Measurements from ENCODE around the gene RHOB.
"Not testable (repeated sequence)": the region's sequence is repeated elsewhere in the genome, so short reads cannot be mapped to it uniquely, and the experiment has no call there.

The RHOB gene

DNA sequence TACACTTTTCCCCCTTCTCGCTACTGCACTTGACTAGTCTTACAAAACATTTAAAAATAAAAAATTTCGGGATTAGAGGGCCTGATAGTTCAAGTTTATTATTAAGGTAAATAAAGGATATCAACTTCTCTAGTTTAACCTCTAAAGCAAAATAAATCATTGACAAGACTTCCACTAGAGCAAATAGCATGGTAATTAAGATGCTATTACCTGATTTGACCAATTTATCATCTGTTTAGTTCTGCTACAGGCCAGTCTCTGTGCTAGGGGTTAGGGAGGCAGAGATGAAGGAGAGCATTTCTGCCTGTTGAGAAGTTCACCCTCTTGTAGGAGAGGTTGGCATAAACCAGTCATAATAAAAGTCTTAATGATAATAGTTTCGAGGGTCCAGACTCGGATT lies 34.0 kb downstream of the RHOB start:
- no peak for DNase-seq

DNA sequence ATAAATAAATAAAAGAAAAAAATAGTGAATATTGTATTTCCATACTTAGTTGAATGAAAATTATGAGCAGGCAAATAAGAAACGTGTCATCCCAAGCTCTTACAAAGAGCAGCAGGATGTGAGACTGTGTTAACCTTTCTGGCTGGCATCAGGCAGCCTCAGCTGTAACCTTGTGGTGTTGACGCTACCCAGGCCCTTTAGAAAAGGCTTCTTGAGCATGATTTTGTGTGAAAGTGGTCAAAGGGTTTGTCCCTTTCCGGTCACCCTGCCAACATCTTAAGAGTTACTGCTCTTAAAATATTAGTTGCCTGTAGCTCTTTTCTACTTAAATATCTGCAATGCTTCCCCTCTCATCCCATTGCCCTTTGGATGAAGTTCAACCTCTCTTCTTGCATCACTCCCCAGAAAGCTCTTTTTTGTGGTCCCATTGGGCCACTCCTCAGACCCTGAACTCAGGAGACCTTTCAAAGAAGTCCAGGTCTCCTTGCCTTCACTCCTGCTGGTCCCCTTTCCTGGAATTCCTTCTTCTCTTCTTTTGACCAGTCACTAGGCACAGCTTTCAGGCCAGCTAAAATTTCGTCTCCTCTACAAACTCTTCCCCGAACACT lies 35.0 kb downstream of the RHOB start:
- no peak for DNase-seq

DNA sequence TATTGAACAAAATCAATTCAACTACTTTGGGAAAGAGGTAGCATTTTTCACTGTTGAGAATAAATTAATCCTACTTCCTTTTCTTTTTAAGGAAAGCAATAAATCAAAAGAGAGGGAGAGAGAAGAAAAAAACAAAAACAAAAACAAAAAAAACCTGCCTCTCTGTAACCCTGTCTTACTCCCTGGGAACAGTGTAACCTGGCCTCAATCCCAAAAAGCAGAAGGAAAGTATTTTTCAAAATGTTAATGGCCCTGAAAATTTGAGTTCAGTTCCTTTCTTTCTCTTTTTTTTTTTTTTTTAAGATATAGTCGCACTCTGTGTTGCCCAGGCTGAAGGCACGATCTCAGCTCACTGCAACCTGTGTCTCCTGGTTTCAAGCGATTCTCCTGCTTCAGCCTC lies 35.9 kb downstream of the RHOB start:
- DNase-seq, result no peak

DNA sequence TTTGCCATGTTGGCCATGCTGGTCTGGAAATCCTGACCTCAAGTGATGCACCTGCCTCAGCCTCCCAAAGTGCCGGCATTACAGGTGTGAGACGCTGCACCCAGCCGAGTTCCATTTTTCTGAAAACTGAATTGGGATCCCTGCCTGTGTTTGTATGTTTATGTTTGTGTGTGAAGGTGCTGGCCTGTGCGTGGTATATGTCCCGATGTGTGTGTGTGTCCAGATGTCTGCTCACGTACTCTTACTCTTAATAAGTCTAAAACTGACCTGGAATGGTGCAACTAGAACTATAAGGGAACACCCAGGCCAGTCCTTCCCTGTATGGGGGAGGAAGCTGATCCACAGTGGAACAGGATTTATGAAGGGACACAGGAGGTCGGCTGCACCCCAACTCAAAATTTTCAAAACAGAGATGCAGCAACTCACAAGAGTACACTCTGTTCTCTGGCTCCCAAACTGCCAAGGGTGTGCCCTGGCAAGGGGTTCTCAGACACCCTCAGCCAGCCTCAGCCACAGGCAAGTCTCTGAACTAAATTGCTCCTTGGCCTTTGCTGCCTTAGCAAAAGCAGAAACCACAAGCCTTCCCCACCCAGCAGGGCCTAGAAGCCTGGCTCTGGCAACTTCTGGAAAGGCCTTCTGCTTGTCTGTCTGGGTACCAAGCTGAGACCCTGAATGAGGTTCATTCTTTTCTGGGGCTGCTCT lies 36.5 kb downstream of the RHOB start:
- DNase-seq, result no peak

DNA sequence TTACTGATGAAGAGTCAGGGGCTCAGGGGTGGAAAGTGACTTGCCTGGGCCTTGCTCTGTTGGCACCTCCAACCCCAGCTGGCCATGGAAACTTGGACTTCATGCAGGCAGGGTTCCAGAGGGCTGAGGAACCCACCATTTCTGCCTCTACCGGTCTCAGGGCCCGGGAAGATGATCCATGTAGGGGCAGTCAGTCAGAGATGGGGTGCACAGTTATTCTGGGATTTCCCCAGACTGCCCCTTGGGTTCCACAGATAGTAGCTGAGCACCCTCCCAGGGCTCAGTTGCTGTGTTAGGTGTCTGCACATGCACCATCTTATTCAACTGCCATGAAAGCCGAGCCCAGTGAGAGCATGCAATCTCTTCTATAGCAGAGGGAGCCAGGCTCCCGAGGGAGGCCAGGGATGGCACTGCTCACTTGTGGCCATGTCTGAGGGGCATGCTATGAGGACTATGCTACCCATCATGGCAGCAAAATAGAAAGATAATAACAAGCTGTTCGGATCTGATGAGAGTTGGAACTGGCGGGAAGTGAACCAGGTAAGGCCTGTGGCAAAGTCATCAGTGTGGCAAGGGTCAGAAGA lies 37.3 kb downstream of the RHOB start:
- no peak for DNase-seq

DNA sequence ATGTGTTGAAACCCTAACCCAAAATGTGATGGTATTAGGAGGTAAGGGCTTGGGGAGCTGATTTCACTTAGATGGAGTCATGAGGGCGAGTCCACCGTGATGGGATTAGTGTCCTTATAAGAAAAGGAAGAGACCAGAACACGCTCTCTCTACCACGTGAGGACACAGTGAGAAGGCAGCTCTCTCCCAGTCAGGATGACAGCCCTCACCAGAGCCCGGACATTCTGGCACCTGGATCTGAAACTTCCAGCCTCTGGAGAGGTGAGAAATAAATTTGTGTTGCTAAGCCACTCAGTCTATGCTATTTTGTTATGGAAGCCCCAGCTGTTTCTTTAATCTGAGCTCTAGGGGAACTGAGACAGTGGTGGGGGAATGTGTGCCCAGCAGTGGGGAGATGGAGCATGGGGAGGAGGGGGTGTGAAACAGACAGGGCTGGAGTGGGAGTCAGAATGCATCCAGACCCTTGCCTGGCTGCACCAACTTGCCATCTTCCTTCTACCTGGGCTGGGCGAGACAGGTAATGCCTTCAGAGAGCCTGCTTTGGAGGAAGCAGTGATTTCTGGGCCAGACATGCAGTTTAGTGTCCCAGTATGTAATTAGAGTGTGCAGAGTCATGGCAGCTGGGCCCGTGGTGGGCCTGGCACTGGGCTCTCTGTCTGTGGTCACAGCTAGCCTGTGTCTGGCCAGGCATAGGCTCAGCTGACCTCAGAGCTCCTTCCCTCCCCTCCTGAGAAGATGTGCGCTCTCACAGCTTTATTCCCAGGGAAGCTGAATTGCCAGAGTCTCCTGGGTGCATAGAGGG lies 38.1 kb downstream of the RHOB start:
- no peak for DNase-seq

DNA sequence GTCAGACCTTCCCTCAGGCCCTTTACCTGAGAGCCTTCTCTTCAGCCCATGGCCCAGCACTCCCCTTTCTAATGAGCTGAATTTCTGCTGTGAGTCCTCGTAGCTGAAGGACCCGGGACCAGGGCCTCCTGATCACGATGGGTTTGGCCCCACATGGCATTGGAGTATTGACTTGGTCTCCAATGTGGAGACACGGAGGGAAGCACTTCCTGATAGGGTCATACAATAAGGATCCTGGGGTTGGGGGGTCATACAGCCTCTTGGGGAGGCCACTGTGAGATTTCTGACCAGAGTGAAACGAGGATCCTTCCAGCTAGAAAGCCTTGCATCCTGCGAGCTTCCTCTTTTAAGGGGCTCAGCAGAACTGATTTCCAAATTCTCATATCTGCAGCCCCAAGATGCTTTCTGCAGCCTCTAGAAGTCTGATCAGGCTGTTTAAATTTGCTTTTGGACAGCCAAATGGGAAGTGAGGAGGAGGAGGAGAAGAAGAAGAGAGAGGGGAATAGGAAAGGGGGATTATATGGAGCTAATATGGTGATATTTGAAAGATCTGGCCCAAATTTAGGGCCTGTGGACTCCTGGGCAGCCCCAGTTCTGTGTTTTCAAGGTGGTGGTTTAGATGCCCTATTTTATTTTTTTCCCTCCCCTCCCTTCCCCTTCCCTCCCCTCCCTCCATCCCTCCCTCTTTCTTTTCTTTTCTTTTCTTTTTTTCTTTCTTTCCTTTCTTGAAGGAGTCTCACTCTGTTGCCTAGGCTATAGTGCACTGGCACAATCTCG lies 38.9 kb downstream of the RHOB start:
- no peak for DNase-seq

DNA sequence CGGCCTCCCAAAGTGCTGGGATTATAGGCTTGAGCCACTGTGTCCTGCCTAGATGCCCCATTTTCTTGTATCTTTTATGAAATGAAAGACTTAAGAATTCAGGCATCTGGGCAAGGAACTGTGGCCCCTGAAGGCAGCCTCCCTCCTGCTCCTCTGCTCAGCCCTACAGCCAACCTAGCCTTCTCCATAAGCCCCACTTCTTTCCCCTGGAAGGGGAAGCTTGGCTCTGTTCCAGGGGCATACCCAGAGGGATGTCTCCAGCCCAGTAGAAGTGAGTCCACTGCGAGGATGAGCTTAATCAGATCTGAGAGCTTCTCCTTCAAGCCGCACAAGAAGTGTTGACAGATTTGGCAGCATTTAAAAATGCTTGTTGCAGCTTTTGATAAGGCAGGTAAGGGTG lies 39.7 kb downstream of the RHOB start:
- DNase-seq, result no peak

DNA sequence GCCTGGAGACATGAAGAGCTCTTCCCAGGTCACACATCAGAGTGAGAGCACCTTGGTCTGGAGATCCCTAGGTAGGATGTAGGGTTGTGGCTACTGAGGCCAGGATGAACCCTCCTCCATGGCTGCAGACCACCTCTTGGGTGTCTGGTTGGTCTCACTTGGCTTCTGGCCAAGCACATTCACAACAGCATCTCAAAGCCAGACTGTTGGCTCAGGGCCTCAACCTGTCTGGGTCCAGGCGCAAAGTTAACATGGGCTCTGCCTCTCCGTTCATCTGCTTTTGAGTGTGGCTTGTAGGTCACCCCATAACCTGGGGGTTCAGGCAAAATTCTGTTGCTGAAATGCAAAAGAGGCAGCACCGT lies 40.1 kb downstream of the RHOB start:
- DNase-seq, result no peak

DNA sequence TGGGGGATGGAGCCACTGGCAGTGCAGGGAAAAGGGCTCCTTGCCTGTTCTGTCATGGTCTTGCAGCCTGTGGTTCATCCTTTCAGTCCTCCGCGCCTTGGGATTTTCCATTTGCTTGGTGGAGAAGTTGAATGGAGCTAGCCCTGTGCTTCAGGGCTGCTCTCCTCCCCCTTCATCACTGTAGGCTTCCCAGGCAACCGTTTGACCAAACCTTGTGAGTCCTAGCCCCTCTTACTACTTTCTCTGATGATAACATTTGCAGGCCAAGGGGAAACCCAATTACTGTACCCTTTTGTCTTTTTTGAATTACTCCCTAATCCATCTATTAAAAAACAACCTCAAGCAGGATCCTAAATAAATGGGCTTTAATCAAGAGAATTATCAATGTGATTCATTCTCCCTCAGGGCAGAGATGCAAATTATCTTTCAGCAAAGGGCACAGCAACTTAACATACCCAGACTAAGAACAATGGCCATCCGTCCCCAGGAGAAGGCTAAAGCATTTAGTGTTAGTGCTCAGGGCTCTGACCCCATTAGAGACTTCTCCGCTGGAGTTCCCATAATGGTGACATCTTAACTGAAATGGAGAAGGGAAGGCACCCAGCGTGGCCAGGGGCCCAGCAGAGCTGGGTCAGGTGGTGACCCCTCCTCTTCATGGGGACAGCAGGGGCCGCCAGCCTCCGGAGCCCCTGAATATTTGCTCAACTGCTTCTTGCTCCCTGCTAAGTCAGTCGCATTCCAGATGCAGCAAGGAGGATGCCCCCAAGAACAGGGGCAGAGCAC lies 40.7 kb downstream of the RHOB start:
- DNase-seq, result no peak

DNA sequence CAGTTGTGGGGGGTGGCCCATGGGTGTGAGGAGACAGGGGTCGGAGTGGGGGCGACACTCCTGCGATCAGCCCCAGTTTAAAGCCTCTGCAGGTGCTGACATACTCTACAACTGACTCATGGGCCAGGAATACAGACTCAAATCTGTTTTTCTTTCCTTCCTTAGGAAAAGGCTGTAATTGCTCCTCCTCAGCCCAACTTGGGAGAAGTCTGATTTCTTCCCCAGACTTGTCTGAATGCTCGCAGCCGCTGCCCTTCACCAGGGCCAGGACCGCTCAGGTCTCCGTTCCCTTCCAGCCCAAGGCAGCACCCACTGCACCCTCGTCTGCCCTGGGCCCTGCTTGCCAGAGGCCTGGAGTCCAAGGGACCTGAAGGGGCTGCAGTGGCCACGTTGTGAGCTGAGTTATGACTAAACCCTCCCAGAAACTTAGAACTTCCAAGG lies 41.3 kb downstream of the RHOB start:
- DNase-seq, result no peak

DNA sequence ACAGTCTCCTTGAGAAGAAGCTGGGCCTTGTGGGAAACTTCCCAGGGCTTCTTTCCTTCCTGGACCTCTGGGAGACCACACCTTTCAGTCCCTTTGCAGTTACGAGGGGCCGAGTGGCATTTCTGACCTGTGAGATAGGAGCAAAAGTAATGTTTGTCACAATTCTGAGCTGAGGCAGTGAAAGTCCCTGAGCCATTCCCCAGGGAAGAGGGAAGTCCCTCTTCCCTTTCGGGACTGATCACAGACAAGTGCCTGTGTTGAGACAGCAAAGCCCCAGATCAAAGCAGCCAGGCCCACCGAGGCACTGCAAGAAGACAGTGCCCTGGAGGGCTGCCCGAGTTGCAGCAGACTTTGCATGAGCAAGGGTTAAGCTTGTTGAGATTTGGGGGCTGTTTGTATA lies 41.9 kb downstream of the RHOB start:
- DNase-seq, result no peak

DNA sequence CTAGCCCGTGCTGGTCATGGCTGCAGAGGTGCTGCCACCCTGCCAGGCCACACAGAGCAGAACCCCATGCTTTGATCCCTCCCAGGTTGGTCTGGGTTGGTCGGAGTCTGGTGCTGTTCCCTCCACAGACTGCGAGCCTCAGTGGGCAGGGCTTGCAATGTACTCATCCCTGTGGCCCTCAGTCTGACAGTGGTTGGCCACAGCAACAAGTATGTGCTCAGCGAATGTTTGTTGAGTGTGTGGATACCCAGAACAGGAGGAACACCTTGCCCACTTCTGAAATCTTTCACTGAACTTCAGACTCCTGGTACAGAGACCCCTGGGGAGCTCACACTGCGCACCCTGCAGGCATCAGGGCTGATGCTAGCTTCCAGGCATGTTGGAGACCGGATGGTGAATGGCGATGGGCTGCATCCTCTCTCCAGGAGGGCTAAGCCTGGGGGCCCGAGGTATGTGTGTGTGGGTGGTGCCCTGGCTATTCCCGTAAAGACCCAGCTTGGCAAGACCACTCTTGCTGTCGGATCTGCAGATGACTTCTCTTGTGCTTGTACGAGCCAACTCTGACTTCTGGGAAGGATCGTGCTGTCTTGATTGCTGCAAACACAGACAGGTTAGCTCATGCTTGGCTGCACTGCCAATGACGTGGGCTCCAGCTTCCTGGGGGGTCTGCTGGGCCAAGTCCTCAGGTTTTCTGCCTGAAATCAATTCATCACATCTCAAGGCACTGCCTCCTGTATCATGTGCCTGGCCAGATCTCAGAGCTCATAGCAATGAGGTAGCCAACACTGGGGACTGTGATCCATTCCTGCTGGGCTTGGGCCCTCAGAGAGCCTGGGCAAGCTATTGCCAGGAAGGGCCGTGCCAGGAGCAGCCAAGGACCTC lies 43.7 kb downstream of the RHOB start:
- DNase-seq, result no peak

DNA sequence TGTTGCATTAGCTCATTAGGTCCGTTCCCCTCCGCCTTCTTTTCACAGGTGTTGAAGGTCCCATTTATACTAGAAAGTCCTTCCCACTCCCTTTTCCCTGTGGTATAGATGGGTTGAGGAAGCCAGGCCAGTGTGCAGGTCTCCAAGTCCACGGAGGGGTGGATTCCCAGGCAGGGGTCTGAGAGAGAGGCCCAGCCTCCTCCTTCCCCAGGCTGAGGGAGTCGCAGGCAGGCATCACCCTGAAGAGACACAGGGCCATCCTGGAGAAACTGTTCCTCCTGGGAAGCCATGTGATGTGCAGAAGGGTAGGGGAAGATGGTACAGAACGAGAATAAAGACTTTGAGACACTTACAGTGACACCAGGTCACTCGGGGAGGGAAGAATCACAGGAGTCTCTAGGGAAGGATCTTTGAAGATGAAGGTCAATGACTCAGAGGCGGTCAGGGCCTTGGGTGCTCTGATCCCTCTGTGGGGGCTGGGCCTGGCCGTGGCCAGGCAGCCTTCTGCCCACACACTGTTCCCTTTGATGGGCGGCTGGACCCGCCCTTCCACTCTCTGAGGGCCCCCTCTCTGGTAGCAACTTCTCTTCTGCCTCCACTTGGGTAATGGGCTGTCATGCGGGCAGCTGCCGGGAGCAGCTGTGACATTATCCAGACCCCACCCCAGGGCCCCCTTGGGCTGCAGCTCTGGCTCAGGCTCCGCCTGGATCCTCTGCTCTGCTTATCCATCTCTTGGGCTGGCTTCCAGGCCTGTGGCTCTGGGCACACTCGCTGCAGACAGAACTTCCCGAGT lies 45.1 kb downstream of the RHOB start:
- DNase-seq, result peak; percentile 12

DNA sequence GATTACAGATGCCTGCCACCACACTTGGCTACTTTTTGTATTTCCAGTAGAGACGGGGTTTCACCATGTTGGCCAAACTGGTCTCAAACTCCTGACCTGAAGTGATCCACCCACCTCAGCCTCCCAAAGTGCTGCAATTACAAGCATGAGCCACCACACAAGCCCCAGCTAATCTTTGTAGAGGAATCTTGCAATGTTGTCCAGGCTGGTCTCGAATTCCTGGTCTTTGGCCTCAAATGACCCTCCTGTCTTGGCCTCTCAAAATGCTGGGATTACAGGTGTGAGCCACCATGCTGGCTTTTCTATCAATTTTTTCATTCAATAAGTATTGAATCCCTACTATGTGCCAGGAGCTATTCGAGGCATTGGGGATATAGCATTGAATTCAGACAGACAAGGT lies 46.2 kb downstream of the RHOB start:
- not testable (repeated sequence) for DNase-seq

DNA sequence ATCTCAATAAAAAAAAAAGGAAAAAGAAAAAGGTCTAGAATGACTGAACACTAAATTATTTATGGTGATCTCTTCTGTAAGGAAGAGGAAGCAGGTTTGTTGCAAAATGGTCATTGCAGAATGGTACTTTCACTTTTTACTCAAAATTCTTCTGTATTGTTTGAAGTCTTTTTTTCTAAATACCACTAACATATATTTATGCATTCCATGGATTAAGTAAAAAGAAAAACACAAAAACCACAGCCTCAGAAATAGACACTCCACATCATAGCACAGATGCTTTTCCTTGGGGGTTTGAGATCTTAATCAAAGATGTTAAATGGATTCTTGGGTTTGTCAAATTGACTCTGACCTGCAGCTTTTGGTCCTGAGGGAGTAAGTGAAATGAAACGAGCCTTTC lies 47.4 kb downstream of the RHOB start:
- DNase-seq, result no peak

DNA sequence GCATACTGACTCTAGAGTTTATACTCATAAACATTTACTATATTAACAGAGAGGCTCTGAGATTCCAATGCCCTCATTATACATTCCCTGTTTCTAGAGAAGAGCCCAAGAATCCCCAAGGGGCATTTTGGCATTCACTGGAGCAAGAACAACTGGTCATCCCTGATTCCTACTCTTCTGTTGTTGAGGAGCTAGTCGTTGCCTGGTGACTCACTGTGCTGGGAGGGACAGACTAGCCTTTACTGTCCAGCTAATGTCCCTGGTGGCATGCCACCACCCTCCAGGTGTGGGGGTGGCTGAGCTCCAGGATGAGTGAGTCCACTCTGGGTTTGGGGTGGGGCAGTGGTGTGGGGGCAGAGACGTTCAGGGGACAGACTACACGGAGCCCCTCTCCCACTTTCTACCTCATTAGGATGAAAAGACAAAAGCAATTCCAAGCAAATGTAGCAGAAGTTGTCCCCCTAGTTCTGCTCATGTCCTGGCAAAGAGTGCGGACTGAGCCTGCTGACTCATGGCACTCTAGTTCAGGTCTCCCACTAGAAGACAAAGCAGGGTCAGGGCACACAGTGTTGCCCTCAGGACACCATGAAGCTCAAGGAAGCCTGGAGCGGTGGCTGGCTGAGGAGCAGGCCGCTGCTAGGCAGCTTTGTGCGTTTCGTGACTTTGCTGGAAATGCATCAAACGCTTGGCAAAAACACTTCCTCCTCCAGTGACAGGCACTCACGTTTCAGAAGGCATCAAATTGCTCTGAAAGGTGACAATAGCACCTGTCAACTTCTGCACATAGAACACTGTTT lies 49.4 kb downstream of the RHOB start:
- no peak for DNase-seq

DNA sequence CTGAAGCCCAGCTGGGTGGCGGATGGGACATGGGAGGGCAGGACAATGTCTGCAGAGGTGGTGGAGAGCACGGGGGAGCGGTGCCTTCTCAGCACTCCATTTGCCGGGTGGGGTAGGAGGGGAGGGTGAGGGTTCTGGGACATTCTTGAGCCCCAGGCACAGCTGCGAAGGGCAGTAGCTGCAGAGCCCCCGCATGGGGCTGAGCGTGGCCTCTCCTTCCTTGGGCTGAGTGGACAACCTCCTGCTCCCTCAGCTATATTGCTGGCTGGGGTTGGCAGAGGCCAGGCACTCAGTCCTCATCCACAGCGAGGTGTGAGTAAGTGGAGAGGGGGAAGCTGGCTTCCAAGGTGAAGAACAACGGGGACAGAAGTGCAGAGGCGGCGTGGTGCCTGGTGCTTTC lies 50.1 kb downstream of the RHOB start:
- no peak for DNase-seq

Measured in OCI-M1 (cell line).